T-helper 1 cell treated with Interleukin-12 subunit alpha and Interleukin-12 subunit beta and Interleukin-4 antibody, amounts not matched to agents 30 ng/mL and 1 ng/mL, for 36 hours (primary cell): Measurements from ENCODE around the gene MUC21. TPM values are rescaled to one million over a fixed set of nuclear protein-coding genes. Genes with fewer than 3 reads are reported as not detected.
"Not testable (repeated sequence)": the region's sequence is repeated elsewhere in the genome, so short reads cannot be mapped to it uniquely, and the experiment has no call there.

ENCODE experiments used
- intact Hi-C: fragments of 100-400 bp; cut with micrococcal nuclease; formaldehyde crosslinking; loops from one replicate; pipeline ENCODE4 v1.15.1; 2024
- total RNA-seq: library from RNA; stranded (reverse); gene quantifications from 2 replicates; pipeline ENCODE4 v1.2.3, GENCODE V29; 2022

Gene MUC21
- total RNA-seq, 1 donor from 2014 or later, result not detected

GRCh38 chr6:30966154-30966553 lies 17.4 kb upstream of the MUC21 start:
- intact Hi-C loops, result no loop called here

- intact Hi-C loops, result not testable (repeated sequence)
Observed at GRCh38 chr6:30969171-30969570, 14.3 kb upstream of the MUC21 start.

DNA sequence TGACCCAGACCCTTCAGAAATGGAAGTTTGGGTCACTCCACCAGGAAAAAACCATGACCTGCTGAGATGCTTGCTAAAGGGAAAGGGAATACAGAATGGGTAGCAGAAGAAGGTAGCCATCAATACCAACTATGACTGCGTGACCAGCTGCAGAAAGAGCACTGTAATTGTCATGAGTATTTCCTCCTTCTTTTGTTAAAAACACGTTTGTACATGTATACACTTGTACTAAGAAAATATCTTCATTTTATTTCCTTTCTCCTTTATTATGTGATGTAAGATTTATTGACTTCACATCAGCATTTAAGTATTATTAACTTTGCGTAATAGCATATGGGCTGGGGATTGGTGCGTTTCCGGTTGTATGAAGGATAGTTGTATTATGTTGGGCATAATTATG lies 12.6 kb upstream of the MUC21 start:
- intact Hi-C loops, result no loop called here

GRCh38 chr6:30972816-30973215 lies 10.7 kb upstream of the MUC21 start:
- intact Hi-C loops, result no loop called here

- intact Hi-C loops, result no loop called here
Observed at GRCh38 chr6:30974490-30975252, 8.8 kb upstream of the MUC21 start.

DNA sequence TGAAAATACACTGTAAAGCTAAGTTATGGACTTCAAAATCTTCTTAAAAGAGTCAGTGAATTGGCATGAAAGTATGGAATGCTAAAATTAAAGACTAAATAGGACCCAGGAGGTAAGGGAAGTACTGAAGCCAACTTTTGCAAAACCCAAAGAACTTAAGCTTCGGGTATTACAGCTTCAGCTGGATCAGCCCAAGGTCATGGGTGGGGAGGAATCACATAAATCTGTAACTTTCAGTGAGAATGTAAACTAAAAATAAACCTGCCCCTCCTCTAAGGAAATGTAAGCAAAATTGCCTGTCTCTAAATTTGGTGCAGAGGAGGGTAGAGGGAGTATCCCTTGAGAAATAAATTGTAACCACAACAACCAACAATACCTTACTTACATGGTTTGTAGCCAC lies 4.4 kb upstream of the MUC21 start:
- intact Hi-C loops, result no loop called here

DNA sequence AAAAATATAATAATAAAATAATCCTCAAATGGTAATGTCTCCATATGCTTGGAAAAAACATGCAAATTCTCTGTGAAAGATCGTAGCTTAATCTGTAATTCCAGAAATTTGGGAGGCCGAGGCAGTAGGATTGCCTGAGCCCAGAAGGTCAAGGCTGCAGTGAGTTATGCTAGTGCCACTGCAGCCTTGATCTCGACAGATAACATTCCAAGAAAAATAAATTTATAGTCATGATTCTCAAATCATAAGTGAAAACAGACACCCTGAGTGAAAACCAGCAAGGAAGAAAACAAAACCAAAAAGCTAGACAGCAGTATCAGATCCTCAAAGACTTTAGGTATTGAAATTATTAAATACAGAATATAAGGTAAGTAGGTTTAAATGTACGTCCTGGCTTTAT lies 3.8 kb upstream of the MUC21 start:
- intact Hi-C loops, result no loop called here

- intact Hi-C loops, result no loop called here
Observed at GRCh38 chr6:30981942-30982772, 1.4 kb upstream of the MUC21 start.

GRCh38 chr6:30985490-30985889 lies 2.0 kb downstream of the MUC21 start:
- intact Hi-C loops, result no loop called here

DNA sequence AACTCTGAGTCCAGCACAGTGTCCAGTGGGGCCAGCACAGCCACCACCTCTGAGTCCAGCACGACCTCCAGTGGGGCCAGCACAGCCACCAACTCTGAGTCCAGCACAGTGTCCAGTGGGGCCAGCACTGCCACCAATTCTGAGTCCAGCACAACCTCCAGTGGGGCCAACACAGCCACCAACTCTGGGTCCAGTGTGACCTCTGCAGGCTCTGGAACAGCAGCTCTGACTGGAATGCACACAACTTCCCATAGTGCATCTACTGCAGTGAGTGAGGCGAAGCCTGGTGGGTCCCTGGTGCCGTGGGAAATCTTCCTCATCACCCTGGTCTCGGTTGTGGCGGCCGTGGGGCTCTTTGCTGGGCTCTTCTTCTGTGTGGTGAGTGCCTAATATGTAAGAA lies 3.8 kb downstream of the MUC21 start:
- intact Hi-C loops, result no loop called here

GRCh38 chr6:30988209-30988825 lies 4.8 kb downstream of the MUC21 start:
- intact Hi-C loops, result no loop called here

- intact Hi-C loops, result no loop called here
Observed at GRCh38 chr6:30990422-30991086, 7.0 kb downstream of the MUC21 start.

GRCh38 chr6:30991891-30992290 lies 8.4 kb downstream of the MUC21 start:
- intact Hi-C loops, result no loop called here

DNA sequence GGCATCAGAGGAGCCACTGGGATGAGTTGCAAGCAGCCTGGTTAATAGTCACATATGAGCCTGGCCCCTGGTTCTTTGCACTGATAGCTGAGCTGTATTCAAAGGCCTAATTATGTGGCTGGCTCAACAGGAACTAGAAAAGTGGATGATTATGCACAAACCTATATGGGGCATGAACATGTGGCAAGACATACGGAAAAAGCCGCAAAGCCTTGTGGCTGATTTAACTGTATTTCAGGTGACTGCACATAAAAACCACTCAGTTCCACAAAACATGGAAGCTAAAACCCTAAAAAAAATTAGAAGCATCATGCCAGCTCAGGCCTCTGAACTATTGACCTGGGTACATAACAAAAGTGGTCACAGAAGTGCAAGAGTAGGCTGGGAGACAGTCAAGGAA lies 13.8 kb downstream of the MUC21 start:
- intact Hi-C loops, result no loop called here

DNA sequence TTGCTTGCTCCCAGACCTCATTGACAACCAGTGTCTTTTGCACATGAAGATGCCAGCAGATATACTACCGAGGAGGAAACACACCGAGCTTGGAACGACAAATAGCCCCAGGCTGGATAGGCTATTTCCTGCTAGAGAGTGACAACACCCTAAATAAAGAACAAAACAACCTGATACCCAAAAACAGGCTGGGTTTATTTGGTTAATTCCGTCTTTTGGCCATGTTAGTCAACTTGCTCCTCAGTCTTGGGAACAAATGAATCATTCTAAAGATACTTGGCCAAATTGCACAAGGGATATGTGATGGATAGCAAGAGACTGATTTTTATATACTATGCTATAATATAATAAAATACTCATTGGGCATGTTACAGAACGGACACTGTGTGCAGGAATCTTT lies 15.3 kb downstream of the MUC21 start:
- intact Hi-C loops, result no loop called here

- intact Hi-C loops, result not testable (repeated sequence)
Observed at GRCh38 chr6:31000067-31000860, 16.7 kb downstream of the MUC21 start.

DNA sequence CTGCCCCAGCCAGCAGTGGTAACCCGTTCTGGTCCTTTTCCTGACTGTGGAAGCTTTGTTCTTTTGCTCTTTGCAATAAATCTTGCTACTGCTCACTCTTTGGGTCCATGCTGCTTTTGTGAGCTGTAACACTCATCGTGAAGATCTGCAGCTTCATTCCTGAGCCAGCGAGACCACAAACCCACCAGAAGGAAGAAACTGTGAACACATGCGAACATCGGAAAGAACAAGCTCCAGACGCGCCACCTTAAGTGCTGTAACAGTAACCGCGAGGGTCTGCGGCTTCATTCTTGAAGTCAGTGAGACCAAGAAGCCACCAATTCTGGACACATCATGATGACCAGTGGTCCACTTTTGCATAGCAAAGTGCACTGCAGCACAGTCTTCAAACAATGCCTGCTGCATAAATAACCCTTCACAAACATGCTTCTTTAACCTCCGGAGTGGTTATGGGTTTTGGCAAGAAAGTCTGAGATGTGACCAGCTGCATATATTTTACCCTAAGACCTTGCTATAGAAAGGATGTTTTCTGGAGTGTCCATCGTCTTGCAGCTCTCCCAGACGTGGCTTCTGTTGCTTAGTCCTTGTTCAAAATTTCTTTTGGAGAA lies 17.9 kb downstream of the MUC21 start:
- intact Hi-C loops, result no loop called here

DNA sequence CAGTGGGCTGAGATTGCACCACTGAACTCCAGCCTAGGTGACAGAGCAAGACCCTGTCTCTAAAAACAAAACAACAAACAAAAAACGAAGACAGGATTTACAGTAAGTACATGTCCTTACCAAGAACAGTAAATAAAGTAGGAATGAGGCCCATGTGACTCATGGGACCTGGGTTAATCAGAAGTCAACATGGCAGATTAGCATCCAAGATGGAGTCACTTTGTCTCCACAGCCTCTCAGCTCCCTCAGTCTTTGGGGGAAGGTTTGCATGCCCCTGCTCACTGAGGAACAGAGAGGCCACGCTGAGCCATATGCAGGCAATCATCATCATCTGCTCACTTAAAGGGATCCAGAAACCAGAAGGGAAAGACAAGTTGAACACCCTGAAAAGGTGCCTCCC lies 19.0 kb downstream of the MUC21 start:
- intact Hi-C loops, result no loop called here

GRCh38 chr6:31004794-31005193 lies 21.3 kb downstream of the MUC21 start:
- intact Hi-C loops, result no loop called here

DNA sequence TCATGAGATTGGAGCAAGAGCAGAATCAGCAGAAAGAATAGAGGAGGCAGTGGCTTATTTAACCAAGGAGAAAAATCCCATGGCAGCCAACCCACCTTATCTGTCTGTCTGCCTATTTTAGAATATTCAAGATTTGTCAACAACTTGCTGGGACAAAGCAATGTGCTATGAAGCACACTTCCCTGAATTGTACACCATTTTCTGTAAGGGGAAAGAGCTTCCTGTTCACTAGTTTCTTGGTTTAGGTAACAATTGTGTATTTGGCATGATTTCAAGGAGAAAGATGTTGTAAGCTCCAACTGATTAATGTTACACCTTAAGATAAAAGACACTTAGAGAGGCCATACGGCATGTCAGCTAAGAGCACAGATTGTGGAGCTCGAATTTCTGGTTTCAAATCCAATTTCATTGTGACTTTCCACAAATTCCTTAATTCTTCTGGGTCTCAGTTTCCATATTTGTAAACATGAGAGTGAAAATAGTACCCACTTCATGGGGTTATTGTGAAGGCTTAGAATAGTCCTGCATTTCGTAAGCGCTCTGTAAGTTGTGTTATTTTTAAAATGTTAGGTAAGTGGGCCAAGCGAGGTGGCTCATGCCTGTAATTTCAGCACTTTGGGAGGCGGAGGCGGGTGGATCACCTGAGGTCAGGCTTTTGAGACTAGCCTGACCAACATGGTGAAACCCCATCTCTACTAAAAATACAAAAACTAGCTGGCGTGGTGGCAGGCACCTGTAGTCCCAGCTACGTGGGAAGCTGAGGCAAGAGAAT lies 21.9 kb downstream of the MUC21 start:
- intact Hi-C loops, result no loop called here
